T-helper 17 cell (primary cell): ENCODE data around the gene PLXNA4. TPM values are rescaled to one million over a fixed set of nuclear protein-coding genes. Genes with fewer than 3 reads are reported as not detected.

Experiments used
- ATAC-seq: fragments of 150-1000 bp; cut with Tn5 transposase; 2 replicates; pipeline ENCODE4 v1.10.0; 2021; ENCODE audit warnings: mild to moderate bottlenecking, moderate library complexity
- DNase-seq, 3 donors: peaks; one replicate each; pipeline versions ENCODE4 v3.0.0 to v3.0.0-alpha.2; 2020 to 2021
- H3K9me3 ChIP-seq: one replicate; pipeline ENCODE4 v1.7.0; 2013; ENCODE audit warnings: low read length, mild to moderate bottlenecking; ENCODE audit not compliant: control insufficient read depth, poor library complexity, severe bottlenecking
- H3K27ac Mint-ChIP-seq: one replicate; pipeline ENCODE4 v1.8.0; 2022; ENCODE audit warnings: mild to moderate bottlenecking, moderate library complexity, mixed read lengths
- H3K27me3 Mint-ChIP-seq: one replicate; pipeline ENCODE4 v1.8.0; 2022; ENCODE audit warnings: mixed read lengths
- H3K36me3 Mint-ChIP-seq: one replicate; pipeline ENCODE4 v1.8.0; 2022; ENCODE audit warnings: low read depth, mixed read lengths
- H3K4me1 Mint-ChIP-seq: one replicate; pipeline ENCODE4 v1.8.0; 2022; ENCODE audit warnings: mild to moderate bottlenecking, mixed read lengths
- H3K4me3 Mint-ChIP-seq: one replicate; pipeline ENCODE4 v1.8.0; 2022; ENCODE audit warnings: mild to moderate bottlenecking, moderate library complexity, mixed read lengths
- total RNA-seq, 4 donors: library from RNA in 2 of 4; stranded (reverse) in 2 of 4; gene quantifications; one replicate each; pipeline ENCODE4 v1.2.3 and lab custom pipeline; 2022 to 2026

The PLXNA4 gene
- total RNA-seq, 2 donors from 2014 or later = 9.5 to 11.7 TPM

DNA sequence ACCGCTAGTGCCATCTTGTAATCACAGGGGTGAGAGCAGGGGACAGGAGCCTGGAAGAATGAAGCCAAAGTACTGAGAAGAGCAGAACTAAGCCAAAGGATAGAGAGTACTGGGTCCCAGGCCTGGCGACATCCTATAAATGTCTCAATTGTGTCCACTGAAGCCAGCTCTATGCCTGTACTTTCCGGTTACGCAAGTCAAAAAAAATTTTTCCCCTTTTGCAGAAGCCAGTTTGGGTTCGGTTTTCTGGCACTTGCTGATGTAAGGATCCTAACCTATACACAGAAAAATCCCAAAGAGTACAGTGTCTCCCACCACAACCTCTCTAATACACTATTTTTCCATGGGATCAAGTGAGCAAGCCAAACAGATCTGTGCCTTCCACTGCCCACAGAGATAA lies 61.1 kb downstream of the PLXNA4 start:
- Mint-ChIP-seq H3K27ac (no peak overlapping the region), H3K4me3 (no peak overlapping the region), H3K27me3 (peaks cover 6% of the 10 kb centered on the region), H3K4me1 (peaks cover 9% of the 10 kb centered on the region), H3K36me3 (no peaks in the 10 kb centered on the region)
- H3K9me3 ChIP-seq = no peaks in the 10 kb centered on the region
- ATAC-seq (no peak), DNase-seq (no peak)

DNA sequence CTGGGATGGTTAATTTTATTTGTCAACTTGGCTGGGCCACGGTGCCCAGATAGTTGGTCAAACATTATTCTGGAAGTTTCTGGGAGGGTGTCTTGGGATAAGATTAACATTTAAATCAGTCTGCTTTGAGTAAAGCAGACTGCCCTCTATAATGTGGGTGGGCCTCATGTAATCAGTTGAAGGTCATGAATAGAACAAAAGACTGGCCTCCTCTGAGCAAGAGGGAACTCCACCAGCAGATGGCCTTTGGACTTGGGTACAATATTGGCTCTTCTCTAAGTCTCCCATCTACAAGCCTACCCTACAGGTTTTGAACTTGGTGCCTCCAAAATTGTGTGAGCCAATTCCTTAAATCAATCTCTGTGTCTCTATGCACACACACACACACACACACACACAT lies 61.8 kb downstream of the PLXNA4 start:
- H3K4me1 Mint-ChIP-seq = peaks cover 13% of the 10 kb centered on the region
- no peak overlapping the region for H3K27ac Mint-ChIP-seq
- no peak overlapping the region for H3K4me3 Mint-ChIP-seq
- DNase-seq (no peak), ATAC-seq (no peak)
- no peaks in the 10 kb centered on the region for H3K9me3 ChIP-seq
- H3K36me3 Mint-ChIP-seq = no peaks in the 10 kb centered on the region
- peaks cover 8% of the 10 kb centered on the region for H3K27me3 Mint-ChIP-seq

DNA sequence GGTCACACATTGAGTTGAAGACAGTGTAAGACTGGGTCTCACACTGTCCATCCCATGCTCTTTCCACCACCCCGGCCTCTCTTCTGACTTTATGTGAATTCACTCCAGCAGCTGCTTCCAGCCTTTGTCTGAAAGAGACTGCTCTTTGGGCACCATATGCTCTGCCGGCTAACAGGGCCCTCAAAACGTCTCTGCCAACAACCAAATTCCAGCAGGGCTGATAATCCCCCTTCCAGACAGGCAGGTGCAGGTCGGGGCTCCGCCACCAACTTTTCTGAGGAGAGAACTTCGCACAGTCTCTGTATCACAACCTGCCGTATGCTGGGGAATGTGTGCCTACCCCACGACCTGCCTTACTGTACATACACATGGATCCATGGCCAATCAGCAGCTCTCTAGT lies 64.3 kb downstream of the PLXNA4 start:
- Mint-ChIP-seq H3K27ac (no peak overlapping the region), H3K36me3 (no peaks in the 10 kb centered on the region), H3K4me1 (peaks cover 15% of the 10 kb centered on the region), H3K4me3 (no peak overlapping the region), H3K27me3 (peaks cover 12% of the 10 kb centered on the region)
- H3K9me3 ChIP-seq = no peaks in the 10 kb centered on the region
- ATAC-seq = no peak
- no peak for DNase-seq

DNA sequence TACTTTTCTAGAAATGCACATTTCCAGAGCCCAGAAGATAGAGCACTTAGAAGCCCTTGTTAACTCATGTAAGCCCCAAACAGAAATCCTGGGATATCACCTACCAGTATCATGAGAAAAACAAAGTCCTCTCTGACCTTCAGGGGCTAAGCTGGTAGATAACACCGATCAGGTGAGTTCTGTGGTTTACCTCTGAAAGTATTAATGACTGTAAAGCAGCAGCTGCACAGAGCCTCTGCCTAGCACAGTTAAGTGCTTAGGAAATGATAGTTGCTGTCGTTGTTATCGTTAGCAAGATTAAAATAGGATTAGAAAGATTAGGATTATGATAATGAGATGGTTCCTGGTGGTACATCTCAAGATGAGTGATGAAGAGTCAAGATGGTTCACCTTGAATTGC lies 64.9 kb downstream of the PLXNA4 start:
- Mint-ChIP-seq H3K4me1 (peaks cover 15% of the 10 kb centered on the region), H3K4me3 (no peak overlapping the region), H3K27me3 (peaks cover 12% of the 10 kb centered on the region), H3K27ac (peak overlapping the region; percentile 75), H3K36me3 (no peaks in the 10 kb centered on the region)
- ATAC-seq = no peak
- no peak for DNase-seq
- H3K9me3 ChIP-seq = no peaks in the 10 kb centered on the region

DNA sequence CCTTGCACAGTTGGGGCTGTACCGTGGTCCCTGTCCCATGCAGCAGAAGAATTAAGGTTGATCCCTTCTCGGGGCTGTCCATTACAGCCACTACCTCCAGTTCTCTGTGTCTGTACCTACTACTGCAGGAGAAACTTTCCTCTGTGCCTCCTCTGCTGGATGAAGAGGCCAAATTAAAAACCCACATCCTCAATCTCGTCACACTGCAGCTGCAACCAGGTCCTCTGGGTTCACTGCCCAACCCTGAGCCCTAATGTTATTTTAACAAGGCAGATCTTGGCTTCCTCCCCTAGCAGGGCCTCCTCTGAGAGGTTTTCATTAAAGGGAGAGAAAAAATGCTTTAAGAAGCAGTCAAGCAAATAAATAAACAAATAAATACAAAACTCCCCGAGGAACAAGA lies 66.6 kb downstream of the PLXNA4 start:
- no peaks in the 10 kb centered on the region for H3K36me3 Mint-ChIP-seq
- no peaks in the 10 kb centered on the region for H3K9me3 ChIP-seq
- DNase-seq (no peak), ATAC-seq (no peak)
- H3K4me1 Mint-ChIP-seq = peaks cover 18% of the 10 kb centered on the region
- peak overlapping the region; percentile 75 for H3K27ac Mint-ChIP-seq
- peaks cover 12% of the 10 kb centered on the region for H3K27me3 Mint-ChIP-seq
- no peak overlapping the region for H3K4me3 Mint-ChIP-seq

DNA sequence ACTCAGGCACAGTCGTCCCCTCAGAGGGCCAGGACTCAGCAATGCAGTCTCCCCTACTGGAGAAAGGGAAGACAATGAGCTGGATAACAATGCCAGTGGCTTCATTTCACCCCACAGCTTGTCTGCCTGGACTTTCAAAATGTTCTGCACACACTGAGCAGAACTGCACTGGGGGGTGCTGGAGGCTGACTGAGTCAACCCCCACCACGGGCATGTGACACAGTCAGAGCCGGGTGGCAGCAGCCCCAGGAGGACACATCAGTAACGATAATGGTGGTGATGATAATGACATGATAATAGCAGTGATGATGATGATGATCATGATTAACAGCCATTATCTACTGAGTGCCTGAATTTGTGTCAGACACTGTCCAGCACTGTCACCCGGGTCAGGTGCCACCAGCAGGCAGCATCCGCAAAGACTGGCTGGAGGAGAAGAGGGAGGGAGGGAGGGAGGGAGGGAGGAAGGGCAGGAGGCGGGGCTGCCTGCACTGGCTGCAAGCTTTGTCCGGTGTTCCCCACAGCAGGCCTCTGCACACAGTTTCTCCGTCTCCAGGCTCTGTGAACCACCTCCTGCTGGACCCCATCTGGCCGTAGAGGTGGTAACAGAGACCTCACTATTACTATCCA lies 67.4 kb downstream of the PLXNA4 start:
- no peaks in the 10 kb centered on the region for H3K9me3 ChIP-seq
- no peak for DNase-seq
- Mint-ChIP-seq H3K27ac (no peak overlapping the region), H3K36me3 (no peaks in the 10 kb centered on the region), H3K4me3 (no peak overlapping the region), H3K27me3 (peaks cover 12% of the 10 kb centered on the region), H3K4me1 (peaks cover 18% of the 10 kb centered on the region)
- ATAC-seq = no peak

DNA sequence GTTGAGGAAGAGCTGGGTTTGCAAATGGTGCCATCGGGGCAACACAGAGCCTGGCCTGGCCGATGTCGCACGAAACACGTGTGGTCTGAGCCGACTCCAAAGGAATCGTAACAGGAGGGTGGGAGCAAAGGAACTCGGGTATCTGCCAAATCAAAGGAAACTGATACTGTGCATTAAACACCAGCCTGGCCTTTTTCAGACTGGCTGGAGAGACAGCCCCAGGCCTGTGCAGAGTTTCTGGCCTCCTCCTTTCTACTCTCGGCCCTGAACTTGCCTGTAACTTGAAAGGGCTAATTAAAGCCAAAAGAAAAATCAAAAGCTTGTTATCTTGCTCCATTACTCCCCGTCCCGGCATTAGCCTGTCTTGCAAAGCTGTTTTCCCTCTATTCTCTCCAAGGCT lies 71.4 kb downstream of the PLXNA4 start:
- ATAC-seq (no peak), DNase-seq (no peak)
- no peak overlapping the region for H3K4me3 Mint-ChIP-seq
- H3K9me3 ChIP-seq = no peaks in the 10 kb centered on the region
- no peaks in the 10 kb centered on the region for H3K36me3 Mint-ChIP-seq
- peaks cover 11% of the 10 kb centered on the region for H3K4me1 Mint-ChIP-seq
- H3K27ac Mint-ChIP-seq = no peak overlapping the region
- H3K27me3 Mint-ChIP-seq = peaks cover 4% of the 10 kb centered on the region

DNA sequence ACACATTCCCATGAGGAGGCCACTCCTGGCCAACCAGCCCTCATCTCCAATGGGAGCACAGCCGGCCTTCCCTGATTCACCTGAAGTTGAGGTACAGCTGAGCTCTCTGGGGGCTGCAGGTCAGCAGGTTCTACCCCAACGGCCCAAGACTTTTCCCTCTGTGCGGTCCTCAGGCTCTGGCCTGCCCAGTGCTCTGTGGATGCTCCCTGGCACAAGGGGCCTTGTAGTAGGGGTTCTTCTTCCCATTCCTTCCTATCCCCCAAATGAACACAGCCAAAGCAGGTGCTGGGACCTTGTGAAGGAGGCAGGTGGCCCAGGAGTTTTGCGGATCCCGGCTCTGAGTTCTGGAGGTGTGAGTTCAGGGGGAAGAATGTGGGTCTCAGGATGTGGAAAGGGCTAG lies 72.2 kb downstream of the PLXNA4 start:
- DNase-seq (no peak), ATAC-seq (no peak)
- H3K36me3 Mint-ChIP-seq = no peaks in the 10 kb centered on the region
- peaks cover 9% of the 10 kb centered on the region for H3K4me1 Mint-ChIP-seq
- no peak overlapping the region for H3K4me3 Mint-ChIP-seq
- no peaks in the 10 kb centered on the region for H3K9me3 ChIP-seq
- H3K27me3 Mint-ChIP-seq = peaks cover 4% of the 10 kb centered on the region
- no peak overlapping the region for H3K27ac Mint-ChIP-seq

DNA sequence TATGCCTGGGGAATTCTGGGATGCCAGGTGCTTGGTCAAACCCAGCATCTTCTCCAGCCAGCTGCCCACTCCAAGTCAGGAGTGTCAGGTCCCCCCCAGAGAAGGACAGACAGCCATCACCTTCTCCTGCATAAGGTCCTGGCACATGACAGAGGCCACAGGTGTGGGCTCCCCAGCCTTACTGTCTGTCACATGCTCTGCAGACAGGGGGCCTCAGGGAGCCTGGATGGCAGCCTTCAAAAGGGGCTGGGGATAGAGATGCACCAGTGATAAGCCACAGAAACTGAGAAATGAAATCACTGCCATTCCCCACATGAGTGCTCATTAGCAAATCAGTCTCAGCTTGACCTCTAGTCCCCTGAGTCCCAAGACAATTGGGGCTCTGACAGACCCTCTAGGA lies 72.9 kb downstream of the PLXNA4 start:
- ATAC-seq = no peak

DNA sequence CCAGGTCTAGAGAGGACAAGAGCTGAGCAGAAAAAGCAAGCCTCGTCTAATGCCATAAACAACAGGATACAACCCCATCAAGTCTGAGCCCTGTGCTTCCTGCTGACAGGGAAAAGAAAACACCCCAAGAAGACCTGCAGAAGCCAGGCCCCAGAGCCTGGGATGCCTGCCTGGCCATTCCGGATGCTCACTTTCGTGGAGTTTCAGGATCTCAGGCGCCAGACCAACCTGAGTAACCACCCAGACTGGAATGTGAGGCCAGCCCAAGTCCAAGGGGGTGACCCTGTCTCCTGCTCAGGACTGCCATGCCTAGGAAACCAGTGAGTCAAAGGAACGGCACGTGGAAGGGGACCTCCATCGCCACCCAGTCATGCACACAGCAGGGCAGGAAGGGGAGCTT lies 74.3 kb downstream of the PLXNA4 start:
- no peak overlapping the region for H3K27ac Mint-ChIP-seq
- H3K4me1 Mint-ChIP-seq = peaks cover 11% of the 10 kb centered on the region
- ATAC-seq (no peak), DNase-seq (no peak)
- H3K9me3 ChIP-seq = no peaks in the 10 kb centered on the region
- H3K27me3 Mint-ChIP-seq = no peaks in the 10 kb centered on the region
- H3K4me3 Mint-ChIP-seq = no peak overlapping the region
- H3K36me3 Mint-ChIP-seq = no peaks in the 10 kb centered on the region

More for the DNA sequence above, 72.9 kb downstream of the PLXNA4 start:
- H3K4me3 Mint-ChIP-seq = no peak overlapping the region
- peaks cover 8% of the 10 kb centered on the region for H3K4me1 Mint-ChIP-seq
- DNase-seq = no peak
- no peaks in the 10 kb centered on the region for H3K9me3 ChIP-seq
- peaks cover 4% of the 10 kb centered on the region for H3K27me3 Mint-ChIP-seq
- H3K27ac Mint-ChIP-seq = no peak overlapping the region
- H3K36me3 Mint-ChIP-seq = no peaks in the 10 kb centered on the region

DNA sequence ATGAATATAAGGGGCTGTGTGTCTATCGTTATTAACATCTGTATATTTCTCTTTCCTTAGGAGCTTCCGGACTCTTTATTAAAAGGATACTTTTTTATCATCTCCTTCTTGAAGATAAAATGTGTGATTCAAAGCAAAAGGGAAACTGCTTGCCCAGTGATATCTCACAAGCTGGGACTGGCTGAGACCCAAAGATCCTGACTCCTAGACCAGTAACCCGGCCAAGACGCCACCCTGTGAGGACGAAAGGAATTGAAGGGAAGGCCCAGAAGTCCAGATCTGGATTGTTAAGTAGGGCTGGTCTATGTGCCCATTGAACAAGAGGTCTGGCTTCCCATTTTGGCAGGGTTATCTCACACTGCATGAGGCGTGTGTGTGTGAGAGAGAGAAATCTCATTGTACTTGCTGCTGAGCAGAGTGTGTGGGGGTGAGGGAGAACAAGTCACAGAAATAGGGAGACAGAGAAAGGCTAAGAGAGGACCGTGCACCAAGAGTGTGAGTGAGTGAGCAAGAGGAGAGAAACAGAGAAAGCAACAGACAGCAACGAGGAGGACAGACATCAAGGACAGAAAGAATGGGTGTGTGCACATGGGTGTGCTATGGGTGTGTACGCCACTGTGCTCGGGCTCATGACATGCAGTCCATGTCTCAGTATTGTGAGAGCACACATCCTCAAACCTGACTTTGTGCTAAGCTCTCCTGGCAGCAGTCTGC lies 75.4 kb downstream of the PLXNA4 start:
- Mint-ChIP-seq H3K27ac (peak overlapping the region; percentile 48), H3K27me3 (no peaks in the 10 kb centered on the region), H3K4me3 (no peak overlapping the region), H3K4me1 (peaks cover 8% of the 10 kb centered on the region), H3K36me3 (no peaks in the 10 kb centered on the region)
- H3K9me3 ChIP-seq = no peaks in the 10 kb centered on the region
- ATAC-seq = no peak
- DNase-seq = no peak

DNA sequence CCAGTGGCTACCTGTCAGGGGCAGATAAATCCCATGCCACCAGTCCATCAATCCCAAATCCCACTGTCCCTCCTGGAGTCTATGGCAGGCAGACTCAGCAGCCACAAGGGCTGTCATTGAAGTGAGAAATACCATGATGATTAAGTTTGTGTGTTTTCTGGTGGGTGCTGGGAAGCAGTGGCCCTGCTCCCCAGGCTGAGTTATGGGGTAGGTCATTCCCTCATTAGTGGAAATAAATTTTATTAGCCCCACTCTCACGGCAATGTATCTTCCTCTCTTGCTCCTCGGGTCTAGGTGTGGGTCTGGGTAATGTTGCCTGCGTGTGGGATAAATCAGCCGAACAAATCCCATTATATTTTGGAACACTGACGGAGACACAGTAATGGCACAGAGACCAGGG lies 76.8 kb downstream of the PLXNA4 start:
- Mint-ChIP-seq H3K4me3 (no peak overlapping the region), H3K27ac (no peak overlapping the region), H3K4me1 (peaks cover 8% of the 10 kb centered on the region), H3K27me3 (no peaks in the 10 kb centered on the region), H3K36me3 (no peaks in the 10 kb centered on the region)
- DNase-seq (no peak), ATAC-seq (no peak)
- no peaks in the 10 kb centered on the region for H3K9me3 ChIP-seq

DNA sequence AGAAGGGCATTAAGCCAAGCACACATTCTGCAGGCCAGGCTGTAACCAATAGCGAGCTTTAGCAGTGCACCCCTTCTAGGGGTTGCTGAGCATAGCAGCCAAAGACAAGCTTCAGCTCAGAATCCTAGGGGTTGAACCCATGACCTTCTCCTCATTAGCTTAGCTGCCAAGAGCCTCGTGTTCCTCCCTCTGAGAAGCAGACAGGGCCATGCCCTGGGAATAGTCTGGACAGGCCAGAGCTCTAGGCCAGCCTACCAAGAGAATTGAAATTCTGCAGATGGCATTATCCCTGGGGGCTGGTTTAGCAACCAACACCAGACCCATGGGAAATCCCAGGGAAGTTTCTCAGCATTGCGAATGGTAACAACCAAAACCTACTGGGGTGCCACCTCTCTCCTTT lies 77.2 kb downstream of the PLXNA4 start:
- no peak overlapping the region for H3K27ac Mint-ChIP-seq
- no peaks in the 10 kb centered on the region for H3K9me3 ChIP-seq
- DNase-seq = no peak
- no peaks in the 10 kb centered on the region for H3K36me3 Mint-ChIP-seq
- no peaks in the 10 kb centered on the region for H3K27me3 Mint-ChIP-seq
- H3K4me1 Mint-ChIP-seq = peaks cover 8% of the 10 kb centered on the region
- no peak for ATAC-seq
- H3K4me3 Mint-ChIP-seq = no peak overlapping the region

DNA sequence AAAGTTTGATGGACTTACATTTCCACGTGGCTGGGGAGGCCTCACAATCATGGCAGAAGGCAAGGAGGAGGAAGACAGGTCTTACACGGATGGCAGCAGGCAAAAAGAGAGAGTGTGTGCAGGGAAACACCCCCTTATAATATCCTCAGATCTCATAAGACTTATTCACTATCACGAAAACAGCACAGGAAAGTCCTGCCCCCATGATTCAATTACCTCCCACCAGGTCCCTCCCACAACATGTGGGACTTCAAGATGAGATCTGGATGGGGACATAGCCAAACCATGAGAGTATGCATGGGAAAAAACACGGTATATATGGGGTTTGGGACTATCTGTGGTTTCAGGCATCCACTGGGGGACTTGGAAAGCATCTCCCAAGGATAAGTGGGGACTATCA lies 78.0 kb downstream of the PLXNA4 start:
- H3K9me3 ChIP-seq = no peaks in the 10 kb centered on the region
- H3K27me3 Mint-ChIP-seq = no peaks in the 10 kb centered on the region
- H3K4me3 Mint-ChIP-seq = no peak overlapping the region
- no peaks in the 10 kb centered on the region for H3K36me3 Mint-ChIP-seq
- H3K27ac Mint-ChIP-seq = no peak overlapping the region
- H3K4me1 Mint-ChIP-seq = peaks cover 8% of the 10 kb centered on the region
- no peak for ATAC-seq
- DNase-seq = no peak
